ENCODE measurements around the gene FMNL1. TPM values are rescaled to one million over a fixed set of nuclear protein-coding genes. Genes with fewer than 3 reads are reported as not detected.

FMNL1 gene
- total and polyA plus RNA-seq, 10 of the 15 experiments (the other 5 are each of a cell fraction or from before 2014, with no cell fraction given), result 3.3 to 108 (median 19.5) TPM

GRCh38 chr17:45238155-45238774 is 16.6 kb downstream of the FMNL1 start:
- SMC1A ChIA-PET (ENCODE audit: uncharacterized antibody, unreplicated experiment), result interaction anchor here (1.0 to 11.4 kb wide), 2 partner anchors 21 kb away, joined by 3 to 201 read pairs; no protein-coding TSS in a partner anchor
- Histone ChIP-seq H4K20me1 (ENCODE audit: control insufficient read depth, insufficient read depth) (no peaks in the 10 kb centered on the region; the same call in 1 of the 2 replicates), H3K4me1 (ENCODE audit: control insufficient read depth, insufficient read depth, low read length) (no peaks in the 10 kb centered on the region; the same call in 1 of the 2 replicates), H3K9ac (ENCODE audit: control insufficient read depth, insufficient read depth, low read length) (no peak overlapping the region), H3K4me3 (no peak overlapping the region), H2AFZ (ENCODE audit: control insufficient read depth, low read depth, low read length) (no peak overlapping the region), H3K36me3 (ENCODE audit: control insufficient read depth in 2 of 2, insufficient read depth in 2 of 2, low read length in 1 of 2) (peaks cover 38 to 46% of the 10 kb centered on the region in 2 experiments), H3K79me2 (ENCODE audit: control insufficient read depth, insufficient read depth, low read length) (no peaks in the 10 kb centered on the region), H3K4me2 (ENCODE audit: control insufficient read depth, insufficient read depth) (no peak overlapping the region), H3K27me3 (replicated peaks in 1 of 2; ENCODE audit: control insufficient read depth in 2 of 2, insufficient read depth in 2 of 2, low read length in 1 of 2) (no peaks in the 10 kb centered on the region), H3K27ac (ENCODE audit: control insufficient read depth, insufficient read depth) (no peak overlapping the region), H3K9me3 (replicated peaks; ENCODE audit: control insufficient read depth, insufficient read depth, low read length) (no peaks in the 10 kb centered on the region)
- intact Hi-C loops (cut with micrococcal nuclease; ENCODE audit: unreplicated experiment) (no loop called here), in situ Hi-C loops (cut with MboI) (no loop called here)
- DNase-seq (ENCODE audit: low read depth, low spot score) (no peak), ATAC-seq (no peak), FAIRE-seq (no peak)
- POLR2A ChIA-PET, result no interaction called here
- whole genome bisulfite sequencing (ENCODE audit: insufficient coverage, insufficient replicate concordance, low lambda C conversion rate, missing lambda C conversion rate), result 98% methylated on average over 7 of the region's 7 CpGs
- CTCF ChIA-PET, result interaction anchor here (12.8 kb wide), 1 partner anchor 18 kb away, joined by 429 read pairs; the partner anchor contains the start of gene FMNL1
- no TSS peak for BruUV-seq (replicated peaks)
- RAD21 ChIA-PET (ENCODE audit: unreplicated experiment), result interaction anchor here (0.9 kb wide), 1 partner anchor 39 kb away, joined by 3 read pairs; no protein-coding TSS in a partner anchor
- no peak for TF ChIP-seq CBX3 (IDR thresholded peaks at IDR 0.05; ENCODE audit: borderline replicate concordance, low read depth)
- TF ChIP-seq, protein P1, sequence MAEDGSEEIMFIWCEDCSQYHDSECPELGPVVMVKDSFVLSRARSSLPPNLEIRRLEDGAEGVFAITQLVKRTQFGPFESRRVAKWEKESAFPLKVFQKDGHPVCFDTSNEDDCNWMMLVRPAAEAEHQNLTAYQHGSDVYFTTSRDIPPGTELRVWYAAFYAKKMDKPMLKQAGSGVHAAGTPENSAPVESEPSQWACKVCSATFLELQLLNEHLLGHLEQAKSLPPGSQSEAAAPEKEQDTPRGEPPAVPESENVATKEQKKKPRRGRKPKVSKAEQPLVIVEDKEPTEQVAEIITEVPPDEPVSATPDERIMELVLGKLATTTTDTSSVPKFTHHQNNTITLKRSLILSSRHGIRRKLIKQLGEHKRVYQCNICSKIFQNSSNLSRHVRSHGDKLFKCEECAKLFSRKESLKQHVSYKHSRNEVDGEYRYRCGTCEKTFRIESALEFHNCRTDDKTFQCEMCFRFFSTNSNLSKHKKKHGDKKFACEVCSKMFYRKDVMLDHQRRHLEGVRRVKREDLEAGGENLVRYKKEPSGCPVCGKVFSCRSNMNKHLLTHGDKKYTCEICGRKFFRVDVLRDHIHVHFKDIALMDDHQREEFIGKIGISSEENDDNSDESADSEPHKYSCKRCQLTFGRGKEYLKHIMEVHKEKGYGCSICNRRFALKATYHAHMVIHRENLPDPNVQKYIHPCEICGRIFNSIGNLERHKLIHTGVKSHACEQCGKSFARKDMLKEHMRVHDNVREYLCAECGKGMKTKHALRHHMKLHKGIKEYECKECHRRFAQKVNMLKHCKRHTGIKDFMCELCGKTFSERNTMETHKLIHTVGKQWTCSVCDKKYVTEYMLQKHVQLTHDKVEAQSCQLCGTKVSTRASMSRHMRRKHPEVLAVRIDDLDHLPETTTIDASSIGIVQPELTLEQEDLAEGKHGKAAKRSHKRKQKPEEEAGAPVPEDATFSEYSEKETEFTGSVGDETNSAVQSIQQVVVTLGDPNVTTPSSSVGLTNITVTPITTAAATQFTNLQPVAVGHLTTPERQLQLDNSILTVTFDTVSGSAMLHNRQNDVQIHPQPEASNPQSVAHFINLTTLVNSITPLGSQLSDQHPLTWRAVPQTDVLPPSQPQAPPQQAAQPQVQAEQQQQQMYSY (CRISPR knock-in tag; IDR thresholded peaks at IDR 0.05), result no peak
- TF ChIP-seq FOXK2 (IDR thresholded peaks at IDR 0.05), result no peak
- TF ChIP-seq HSF1 (IDR thresholded peaks at IDR 0.05; ENCODE audit: low read depth, low read length), result no peak
- no peak for TF ChIP-seq GABPA (IDR thresholded peaks at IDR 0.05; ENCODE audit: low read depth)
- TF ChIP-seq ETV6 (conservative IDR thresholded peaks at IDR 0.05 in 1 of 2, IDR thresholded peaks at IDR 0.05 in 1 of 2; ENCODE audit: borderline replicate concordance in 1 of 2, low read depth in 1 of 2), result no peak
- no peak for TF ChIP-seq ZNF207 (IDR thresholded peaks at IDR 0.05; ENCODE audit: borderline replicate concordance)
- no peak for TF ChIP-seq ZNF384 (IDR thresholded peaks at IDR 0.05; ENCODE audit: borderline replicate concordance, low read depth, low read length)
